Right cardiac atrium (tissue), 5 donors: ENCODE results near the gene TNS3. TPM values are rescaled to one million over a fixed set of nuclear protein-coding genes. Genes with fewer than 3 reads are reported as not detected.
A peak's percentile ranks its signal among the peaks of the same experiment; 100 is the strongest.

Source experiments
- ATAC-seq, 2 donors: fragments of 200-7000 bp; cut with Tn5 transposase; one replicate each; pipeline versions ENCODE4 v1.8.0 to v1.9.1; 2020; ENCODE audit warnings: moderate library complexity in 2 of 2, mild to moderate bottlenecking in 1 of 2
- DNase-seq, 3 donors: peaks; one replicate each; pipeline ENCODE4 v3.0.0-alpha.2; 2020
- H3K27ac ChIP-seq: one replicate; pipeline ENCODE4 v1.5.1; 2013; ENCODE audit warnings: mild to moderate bottlenecking, low read length, control low read depth, moderate library complexity
- H3K27me3 ChIP-seq: one replicate; pipeline ENCODE4 v1.6.1; 2013; ENCODE audit not compliant: control insufficient read depth, insufficient read depth
- H3K4me1 ChIP-seq: one replicate; pipeline ENCODE4 v1.6.1; 2013; ENCODE audit warnings: low read length; ENCODE audit not compliant: control insufficient read depth, insufficient read depth
- H3K4me3 ChIP-seq: one replicate; pipeline ENCODE4 v1.5.1; 2013; ENCODE audit warnings: low read length, control low read depth
- H3K9me3 ChIP-seq: one replicate; pipeline ENCODE4 v1.6.1; 2013; ENCODE audit warnings: low read length; ENCODE audit not compliant: control insufficient read depth
- WGBS: extraction: QIAGEN DNeasy Blood & Tissue Kit; methylation state at CpG from one replicate; pipeline ENCODE4 v1.1.7; 2013; 5-methylcytosine and 5-hydroxymethylcytosine counted together
- intact Hi-C, 4 donors: fragments of 100-400 bp; cut with DNase I; formaldehyde crosslinking; loops; one replicate each; pipeline versions ENCODE4 v1.11.0 to v1.14.0; 2022 to 2023
- polyA plus RNA-seq: library from polyadenylated mRNA; stranded (reverse); fragments of 200-250 nt; gene quantifications from one replicate; pipeline ENCODE4 v1.2.3, GENCODE V29; 2013
- total RNA-seq, 4 donors: library from RNA; stranded (reverse); fragmentation: NEBNext Ultra II Directional; extraction: Animal tissue kit (Norgen Biotek cat#: 25700); gene quantifications; one replicate each; pipeline ENCODE4 v1.2.1, GENCODE V29; 2021
- donor health status: healthy with polysubstance abuse.
- donor health status: DM: no; HTN: yes; CAD: no.
- donor health status: DM: no; HTN: no; CAD: no.
- donor health status: DM: no; HTN: yes; CAD: no; lungs with severe emphysema.
- donor health status: DM: yes; HTN: yes; CAD: no.

TNS3 gene
- total and polyA plus RNA-seq, 5 donors: 19.7 to 48.3 (median 40.4) TPM

DNA sequence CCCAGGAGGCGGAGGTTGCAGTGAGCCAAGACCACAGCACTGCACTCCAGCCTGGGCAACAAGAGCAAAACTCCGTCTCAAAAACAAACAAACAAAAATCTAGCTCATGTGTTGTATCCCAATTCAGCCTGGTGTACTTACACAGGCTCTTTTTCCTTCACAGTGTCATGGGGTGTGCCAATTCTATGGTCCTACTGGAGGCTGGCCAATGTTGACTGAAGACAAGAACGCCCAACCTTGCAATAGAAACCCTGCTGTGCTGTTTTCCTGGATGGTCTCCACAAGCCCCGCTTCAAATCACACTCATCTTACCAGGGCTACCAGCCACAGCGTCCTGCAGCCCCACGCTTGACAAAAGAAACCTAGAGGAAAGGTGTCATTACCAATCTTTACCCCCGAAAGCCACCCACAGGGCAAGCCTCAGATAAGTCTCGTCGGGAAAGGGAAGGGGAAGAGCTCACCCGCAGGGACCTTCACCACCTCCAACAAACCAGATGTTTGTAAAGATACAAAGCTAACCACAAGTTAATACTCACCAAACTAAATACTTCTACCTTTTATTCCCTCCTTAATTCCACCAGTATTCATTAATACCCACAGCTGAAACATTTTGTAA lies 64.8 kb downstream of the TNS3 start:
- intact Hi-C loops: no loop called here
- Histone ChIP-seq H3K4me3 (no peak overlapping the region), H3K27me3 (no peaks in the 10 kb centered on the region), H3K9me3 (no peaks in the 10 kb centered on the region), H3K4me1 (peaks cover 16% of the 10 kb centered on the region), H3K27ac (no peak overlapping the region)
- DNase-seq (peak in 1 of 3 donors; percentile 63), ATAC-seq (no peak)
- WGBS: 77% methylated on average over 10 of the region's 10 CpGs

DNA sequence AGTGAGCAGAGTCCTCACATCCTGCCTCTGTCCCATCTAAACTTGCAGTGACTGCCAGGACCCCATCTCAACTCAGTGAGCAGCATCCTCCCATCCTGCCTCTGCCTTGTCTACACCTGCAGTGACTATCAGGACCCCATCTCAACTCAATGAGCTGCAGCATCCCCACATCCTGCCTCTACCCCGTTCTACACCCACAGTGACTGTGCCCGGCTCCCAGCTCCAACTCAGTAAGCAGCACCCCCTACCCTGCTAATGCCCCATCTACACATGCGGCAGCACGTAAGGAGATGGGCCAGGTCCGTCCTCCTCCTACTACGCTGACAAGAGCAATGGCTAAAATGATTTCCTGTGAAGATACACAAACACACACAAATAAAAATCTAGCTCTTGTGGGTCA lies 65.5 kb downstream of the TNS3 start:
- intact Hi-C loops: no loop called here
- H3K4me1 ChIP-seq: peaks cover 16% of the 10 kb centered on the region
- WGBS: 97% methylated on average over 6 of the region's 6 CpGs

GRCh38 chr7:47515305-47515834 lies 66.5 kb downstream of the TNS3 start:
- no peak overlapping the region for H3K4me3 ChIP-seq
- ATAC-seq (no peak), DNase-seq (no peak)
- H3K27ac ChIP-seq: no peak overlapping the region
- H3K27me3 ChIP-seq: no peaks in the 10 kb centered on the region
- no peaks in the 10 kb centered on the region for H3K9me3 ChIP-seq
- WGBS: 96% methylated on average over 7 of the region's 7 CpGs
- intact Hi-C loops: no loop called here
- peaks cover 12% of the 10 kb centered on the region for H3K4me1 ChIP-seq

More for the DNA sequence above, 65.5 kb downstream of the TNS3 start:
- DNase-seq (no peak), ATAC-seq (no peak)
- H3K27ac ChIP-seq: no peak overlapping the region
- no peaks in the 10 kb centered on the region for H3K27me3 ChIP-seq
- no peak overlapping the region for H3K4me3 ChIP-seq
- no peaks in the 10 kb centered on the region for H3K9me3 ChIP-seq

DNA sequence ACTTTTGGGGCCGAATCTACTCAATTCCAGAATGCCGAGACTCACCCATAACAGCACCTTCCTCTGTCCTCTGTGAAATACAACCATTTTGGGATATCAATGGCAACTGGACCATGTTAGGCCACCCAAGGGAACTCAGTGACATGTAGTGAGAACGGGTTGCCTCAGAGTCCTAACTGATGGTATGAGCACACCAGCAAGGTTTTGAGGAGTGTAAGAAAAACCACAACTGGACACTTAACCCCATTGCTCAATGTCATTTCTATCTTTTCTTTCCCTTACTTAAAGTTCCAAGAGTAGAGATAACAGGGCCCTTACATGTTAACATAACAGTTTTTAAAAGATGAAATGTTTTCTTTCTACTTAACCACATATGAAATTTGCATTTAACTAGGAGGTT lies 67.1 kb downstream of the TNS3 start:
- H3K27ac ChIP-seq: no peak overlapping the region
- H3K27me3 ChIP-seq: no peaks in the 10 kb centered on the region
- 92% methylated on average over 3 of the region's 3 CpGs for WGBS
- intact Hi-C loops: no loop called here
- H3K4me1 ChIP-seq: peaks cover 12% of the 10 kb centered on the region
- no peak for ATAC-seq
- H3K4me3 ChIP-seq: no peak overlapping the region
- no peaks in the 10 kb centered on the region for H3K9me3 ChIP-seq
- DNase-seq: no peak

- H3K4me1 ChIP-seq: peaks cover 10% of the 10 kb centered on the region
- DNase-seq (no peak), ATAC-seq (no peak)
- no peak overlapping the region for H3K4me3 ChIP-seq
- H3K27me3 ChIP-seq: no peaks in the 10 kb centered on the region
- 92% methylated on average over 4 of the region's 4 CpGs for WGBS
- H3K27ac ChIP-seq: no peak overlapping the region
- intact Hi-C loops: no loop called here
- H3K9me3 ChIP-seq: no peaks in the 10 kb centered on the region
Observed at GRCh38 chr7:47514367-47514766, 67.5 kb downstream of the TNS3 start.

GRCh38 chr7:47513741-47514241 lies 68.1 kb downstream of the TNS3 start:
- H3K27ac ChIP-seq: peak overlapping the region; percentile 76
- peaks cover 9% of the 10 kb centered on the region for H3K4me1 ChIP-seq
- 38% methylated on average over 12 of the region's 12 CpGs for WGBS
- H3K9me3 ChIP-seq: no peaks in the 10 kb centered on the region
- DNase-seq: peak in 2 of 3 donors; percentile 60 to 65
- no peak overlapping the region for H3K4me3 ChIP-seq
- H3K27me3 ChIP-seq: no peaks in the 10 kb centered on the region
- intact Hi-C loops: no loop called here
- ATAC-seq: peak; percentile 61 to 62

- no peak overlapping the region for H3K4me3 ChIP-seq
- no peak overlapping the region for H3K27ac ChIP-seq
- intact Hi-C loops: no loop called here
- 84% methylated on average over 5 of the region's 5 CpGs for WGBS
- peaks cover 10% of the 10 kb centered on the region for H3K4me1 ChIP-seq
- no peaks in the 10 kb centered on the region for H3K27me3 ChIP-seq
- ATAC-seq (no peak), DNase-seq (no peak)
- no peaks in the 10 kb centered on the region for H3K9me3 ChIP-seq
Observed at GRCh38 chr7:47512481-47513176, 69.3 kb downstream of the TNS3 start.

GRCh38 chr7:47511699-47512370 lies 70.1 kb downstream of the TNS3 start:
- Histone ChIP-seq H3K27me3 (no peaks in the 10 kb centered on the region), H3K4me3 (no peak overlapping the region), H3K9me3 (no peaks in the 10 kb centered on the region), H3K27ac (no peak overlapping the region), H3K4me1 (peaks cover 11% of the 10 kb centered on the region)
- ATAC-seq (peak in 1 of 2 donors; percentile 18), DNase-seq (no peak)
- intact Hi-C loops: no loop called here
- WGBS: 89% methylated on average over 16 of the region's 16 CpGs

DNA sequence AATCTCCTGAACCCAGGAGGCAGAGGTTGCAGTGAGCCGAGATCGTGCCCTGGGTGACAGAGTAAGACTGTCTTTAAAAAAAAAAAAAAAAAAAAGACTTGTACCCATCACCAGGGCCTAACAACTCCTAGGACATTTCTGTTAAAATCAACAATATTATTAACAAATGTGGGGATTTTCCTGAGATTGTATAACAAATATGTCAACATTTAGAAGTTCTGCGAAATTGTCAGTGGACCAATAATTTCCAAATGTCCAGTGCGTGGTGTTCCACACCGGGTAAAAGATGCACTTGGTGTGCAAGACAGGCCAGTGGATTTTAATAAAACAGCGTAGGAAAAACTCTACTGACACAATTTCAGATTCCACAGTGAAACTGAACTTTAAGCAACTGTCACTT lies 71.1 kb downstream of the TNS3 start:
- Histone ChIP-seq H3K4me3 (no peak overlapping the region), H3K27me3 (no peaks in the 10 kb centered on the region), H3K4me1 (peaks cover 15% of the 10 kb centered on the region), H3K27ac (no peak overlapping the region), H3K9me3 (no peaks in the 10 kb centered on the region)
- 93% methylated on average over 6 of the region's 6 CpGs for WGBS
- no peak for DNase-seq
- intact Hi-C loops: no loop called here
- no peak for ATAC-seq

- DNase-seq: no peak
- no peaks in the 10 kb centered on the region for H3K9me3 ChIP-seq
- no peak for ATAC-seq
- 68% methylated on average over 5 of the region's 5 CpGs for WGBS
- intact Hi-C loops: no loop called here
- H3K4me1 ChIP-seq: peaks cover 15% of the 10 kb centered on the region
- no peak overlapping the region for H3K27ac ChIP-seq
- H3K27me3 ChIP-seq: no peaks in the 10 kb centered on the region
- H3K4me3 ChIP-seq: no peak overlapping the region
Observed at GRCh38 chr7:47510192-47510591, 71.7 kb downstream of the TNS3 start.

GRCh38 chr7:47509571-47509970 lies 72.3 kb downstream of the TNS3 start:
- Histone ChIP-seq H3K9me3 (no peaks in the 10 kb centered on the region), H3K27ac (no peak overlapping the region), H3K4me1 (peaks cover 13% of the 10 kb centered on the region), H3K4me3 (no peak overlapping the region), H3K27me3 (no peaks in the 10 kb centered on the region)
- intact Hi-C loops: no loop called here
- WGBS: over 99% methylated on average over 7 of the region's 7 CpGs
- DNase-seq (no peak), ATAC-seq (no peak)
